ENCODE results near the gene STK32A. TPM values are rescaled to one million over a fixed set of nuclear protein-coding genes. Genes with fewer than 3 reads are reported as not detected.

The STK32A gene
- total RNA-seq, 4 donors from 2014 or later = 0.04 to 1.7 (median 0.80) TPM

- Histone ChIP-seq H3K4me3 (no peak overlapping the region), H3K4me1 (no peaks in the 10 kb centered on the region), H3K9me3 (no peaks in the 10 kb centered on the region), H3K27ac (no peak overlapping the region), H3K36me3 (no peaks in the 10 kb centered on the region), H3K27me3 (no peaks in the 10 kb centered on the region)
- no peak for ATAC-seq
- no peak for DNase-seq
- TF ChIP-seq CTCF (IDR thresholded peaks at IDR 0.05 in 4 of 5, conservative IDR thresholded peaks at IDR 0.05 in 1 of 5) (no peak), POLR2A (IDR thresholded peaks at IDR 0.05) (no peak)
- intact Hi-C loops (cut with DNase I; ENCODE audit: low total_unique reads) (no loop called here), in situ Hi-C loops (cut with MboI; ENCODE audit: low sequenced_read_pairs in 4 of 4) (no loop called here)
Measured at GRCh38 chr5:147276497-147276896, 41.7 kb downstream of the STK32A start.

GRCh38 chr5:147286296-147286695 lies 51.5 kb downstream of the STK32A start:
- in situ Hi-C loops (cut with MboI; ENCODE audit: low sequenced_read_pairs in 4 of 4) = no loop called here

GRCh38 chr5:147287110-147287509 lies 52.3 kb downstream of the STK32A start:
- ATAC-seq (no peak), DNase-seq (no peak)
- in situ Hi-C loops (cut with MboI; ENCODE audit: low sequenced_read_pairs in 4 of 4) (no loop called here), intact Hi-C loops (cut with DNase I; ENCODE audit: low total_unique reads) (no loop called here)
- Histone ChIP-seq H3K27me3 (no peaks in the 10 kb centered on the region), H3K36me3 (no peaks in the 10 kb centered on the region), H3K27ac (no peak overlapping the region), H3K4me3 (no peak overlapping the region), H3K4me1 (peaks cover 0 to 22% of the 10 kb centered on the region in 2 donors), H3K9me3 (no peaks in the 10 kb centered on the region)
- TF ChIP-seq POLR2A (IDR thresholded peaks at IDR 0.05) = no peak
- TF ChIP-seq CTCF (IDR thresholded peaks at IDR 0.05 in 4 of 5, conservative IDR thresholded peaks at IDR 0.05 in 1 of 5) = no peak

More at GRCh38 chr5:147286296-147286695, 51.5 kb downstream of the STK32A start:
- intact Hi-C loops (cut with DNase I; ENCODE audit: low total_unique reads) = no loop called here
- no peak for DNase-seq
- H3K27ac ChIP-seq = no peak overlapping the region
- H3K9me3 ChIP-seq = no peaks in the 10 kb centered on the region
- no peaks in the 10 kb centered on the region for H3K36me3 ChIP-seq
- peaks cover 0 to 22% of the 10 kb centered on the region in 2 donors for H3K4me1 ChIP-seq
- TF ChIP-seq POLR2A (IDR thresholded peaks at IDR 0.05) (no peak), CTCF (IDR thresholded peaks at IDR 0.05 in 4 of 5, conservative IDR thresholded peaks at IDR 0.05 in 1 of 5) (no peak)
- H3K4me3 ChIP-seq = no peak overlapping the region
- no peak for ATAC-seq
- no peaks in the 10 kb centered on the region for H3K27me3 ChIP-seq

GRCh38 chr5:147290261-147290660 lies 55.4 kb downstream of the STK32A start:
- Histone ChIP-seq H3K4me1 (peaks cover 0 to 22% of the 10 kb centered on the region in 2 donors), H3K9me3 (no peaks in the 10 kb centered on the region), H3K4me3 (no peak overlapping the region), H3K27me3 (no peaks in the 10 kb centered on the region), H3K27ac (peak overlapping the region in 1 of 4 donors; percentile 38), H3K36me3 (no peaks in the 10 kb centered on the region)
- DNase-seq (no peak), ATAC-seq (peak in 1 of 2 donors; percentile 56)
- no peak for TF ChIP-seq POLR2A (IDR thresholded peaks at IDR 0.05)
- no peak for TF ChIP-seq CTCF (IDR thresholded peaks at IDR 0.05 in 4 of 5, conservative IDR thresholded peaks at IDR 0.05 in 1 of 5)
- in situ Hi-C loops (cut with MboI; ENCODE audit: low sequenced_read_pairs in 4 of 4) (no loop called here), intact Hi-C loops (cut with DNase I; ENCODE audit: low total_unique reads) (no loop called here)

GRCh38 chr5:147303251-147303650 lies 68.4 kb downstream of the STK32A start:
- Histone ChIP-seq H3K36me3 (no peaks in the 10 kb centered on the region), H3K27me3 (no peaks in the 10 kb centered on the region), H3K27ac (no peak overlapping the region), H3K4me3 (no peak overlapping the region), H3K9me3 (no peaks in the 10 kb centered on the region), H3K4me1 (no peaks in the 10 kb centered on the region)
- TF ChIP-seq CTCF (IDR thresholded peaks at IDR 0.05 in 4 of 5, conservative IDR thresholded peaks at IDR 0.05 in 1 of 5) (no peak), POLR2A (IDR thresholded peaks at IDR 0.05) (no peak)
- no peak for ATAC-seq
- in situ Hi-C loops (cut with MboI; ENCODE audit: low sequenced_read_pairs in 4 of 4) = no loop called here
- no peak for DNase-seq
- intact Hi-C loops (cut with DNase I; ENCODE audit: low total_unique reads) = no loop called here
